HL-60 (cell line): Measurements from ENCODE around the gene DIP2B.
A peak's percentile ranks its signal among the peaks of the same experiment; 100 is the strongest.

Source experiments
- DNase-seq, 2 experiments: peaks; one replicate each; pipeline ENCODE4 v3.0.0-alpha.2; 2010 to 2020; ENCODE audit warnings: low read depth in 1 of 2, low spot score in 1 of 2
- H3K27ac ChIP-seq: fragments of 250-450 bp; sonication (Bioruptor Pico); replicated peaks from 2 replicates; pipeline ENCODE4 v1.5.1; 2020; ENCODE audit warnings: mild to moderate bottlenecking, moderate library complexity
- H3K27me3 ChIP-seq: fragments of 250-450 bp; sonication (Bioruptor Pico); 2 replicates; pipeline ENCODE4 v1.5.1; 2021; ENCODE audit warnings: mild to moderate bottlenecking, moderate library complexity; ENCODE audit not compliant: insufficient read depth, poor library complexity, severe bottlenecking
- H3K4me3 ChIP-seq: replicated peaks from 2 replicates; pipeline ENCODE4 v1.5.1; 2011; ENCODE audit warnings: mild to moderate bottlenecking, control low read depth, low read length; ENCODE audit not compliant: insufficient read depth
- CTCF ChIP-seq: IDR thresholded peaks from one replicate; pipeline ENCODE4 v1.5.1; 2011; ENCODE audit warnings: low read length, control low read depth, inconsistent platforms; ENCODE audit not compliant: insufficient read depth
- GABPA ChIP-seq: IDR thresholded peaks from 2 replicates; pipeline ENCODE4 v1.6.1; 2012; ENCODE audit warnings: low read depth
- POLR2AphosphoS5 ChIP-seq: IDR thresholded peaks from 2 replicates; pipeline ENCODE4 v1.6.1; 2012; ENCODE audit warnings: low read depth
- REST ChIP-seq: IDR thresholded peaks from 2 replicates; pipeline ENCODE4 v1.6.1; 2012; ENCODE audit warnings: low read depth; ENCODE audit not compliant: insufficient replicate concordance
- SPI1 ChIP-seq: IDR thresholded peaks from 2 replicates; pipeline ENCODE4 v1.6.1; 2012; ENCODE audit warnings: low read depth, mild to moderate bottlenecking, borderline replicate concordance

The DIP2B gene

GRCh38 chr12:50626026-50626425 is 121.2 kb downstream of the DIP2B start:
- H3K27ac ChIP-seq, result 0 out of 2 replicates have a peak overlapping the region, but pooled peaks have one; percentile 13
- DNase-seq, result peak in 1 of 2 experiments; percentile 48
- no peak overlapping the region for H3K4me3 ChIP-seq
- TF ChIP-seq REST, result no peak
- TF ChIP-seq SPI1, result peak; percentile 84; the same call in 1 of the 2 replicates
- H3K27me3 ChIP-seq, result no peaks in the 10 kb centered on the region

- no peak overlapping the region for H3K4me3 ChIP-seq
- no peak overlapping the region for H3K27ac ChIP-seq
- H3K27me3 ChIP-seq, result no peaks in the 10 kb centered on the region
- no peak for TF ChIP-seq GABPA
- TF ChIP-seq SPI1, result no peak
- TF ChIP-seq CTCF, result no peak
- no peak for TF ChIP-seq POLR2AphosphoS5
- DNase-seq, result no peak
These were observed 122.7 kb downstream of the DIP2B start for GRCh38 chr12:50627491-50627890.

GRCh38 chr12:50628394-50628793 is 123.6 kb downstream of the DIP2B start:
- no peak for DNase-seq
- TF ChIP-seq GABPA, result no peak
- Histone ChIP-seq H3K27ac (no peak overlapping the region), H3K27me3 (no peaks in the 10 kb centered on the region), H3K4me3 (no peak overlapping the region)

- TF ChIP-seq SPI1 (no peak), GABPA (no peak), POLR2AphosphoS5 (no peak), REST (no peak), CTCF (no peak)
- Histone ChIP-seq H3K27me3 (no peaks in the 10 kb centered on the region), H3K4me3 (no peak overlapping the region), H3K27ac (no peak overlapping the region)
- DNase-seq, result no peak
These were observed 129.2 kb downstream of the DIP2B start for GRCh38 chr12:50633955-50634354.

- no peak for TF ChIP-seq REST
- no peak for TF ChIP-seq POLR2AphosphoS5
- TF ChIP-seq SPI1, result no peak
- TF ChIP-seq CTCF, result no peak
- no peak for TF ChIP-seq GABPA
- DNase-seq, result no peak
- H3K4me3 ChIP-seq, result no peak overlapping the region
- H3K27me3 ChIP-seq, result no peaks in the 10 kb centered on the region
- H3K27ac ChIP-seq, result no peak overlapping the region
These were observed 129.6 kb downstream of the DIP2B start for GRCh38 chr12:50634379-50634778.
